Panc1 (cell line): Measurements from ENCODE around the gene ADAM21. TPM values are rescaled to one million over a fixed set of nuclear protein-coding genes. Genes with fewer than 3 reads are reported as not detected.
"Not testable (repeated sequence)": the region's sequence is repeated elsewhere in the genome, so short reads cannot be mapped to it uniquely, and the experiment has no call there.

ENCODE experiments used
- ATAC-seq: fragments of 200-7000 bp; cut with Tn5 transposase; 2 replicates; pipeline ENCODE4 v1.9.1; 2020; ENCODE audit warnings: mild to moderate bottlenecking, moderate library complexity
- BruUV-seq: library from RNA; stranded (reverse); fragments of 400-500 nt; replicated peaks from 2 replicates; lab custom pipeline; 2021; lab: Mats Ljungman, UMichigan
- CTCF ChIA-PET: fragments of 300-600 bp; sonication (Branson Sonifier 250); formaldehyde crosslinking; loops from one replicate; lab custom pipeline; 2022; ENCODE audit warnings: antibody characterized with exemption; lab: Charles Lee
- POLR2A ChIA-PET: fragments of 300-600 bp; sonication (Branson Sonifier 250); formaldehyde crosslinking; loops from one replicate; lab custom pipeline; 2022; ENCODE audit warnings: antibody characterized with exemption; lab: Charles Lee
- DNase-seq: peaks from one replicate; pipeline ENCODE4 v3.0.0-alpha.2; 2010; ENCODE audit warnings: low read depth, low spot score
- H3K27ac ChIP-seq: 2 replicates; pipeline ENCODE4 v1.5.1; 2011; ENCODE audit warnings: mild to moderate bottlenecking, low read length, inconsistent platforms
- H3K27me3 ChIP-seq: fragments of 200-500 bp; sonication (Bioruptor generic); 2 replicates; pipeline ENCODE4 v1.6.0; 2014; ENCODE audit warnings: low read length, inconsistent platforms; ENCODE audit not compliant: control insufficient read depth, insufficient read depth
- H3K36me3 ChIP-seq: fragments of 200-500 bp; sonication (Bioruptor generic); 2 replicates; pipeline ENCODE4 v1.5.1; 2014; ENCODE audit warnings: inconsistent platforms, mild to moderate bottlenecking, low read length, moderate library complexity; ENCODE audit not compliant: control insufficient read depth, insufficient read depth
- H3K4me1 ChIP-seq: 2 replicates; pipeline ENCODE4 v1.5.1; 2011; ENCODE audit warnings: inconsistent platforms, mild to moderate bottlenecking, low read length, moderate library complexity; ENCODE audit not compliant: control insufficient read depth, insufficient read depth
- H3K4me3 ChIP-seq, 2 experiments: 2 replicates each; pipeline ENCODE4 v1.5.1; 2011 to 2012; ENCODE audit warnings: low read depth in 2 of 2, low read length in 2 of 2, mild to moderate bottlenecking in 2 of 2, inconsistent platforms in 1 of 2, moderate library complexity in 1 of 2
- H3K9me3 ChIP-seq: fragments of 200-500 bp; sonication (Bioruptor generic); 2 replicates; pipeline ENCODE4 v1.5.1; 2014; ENCODE audit warnings: low read depth, mild to moderate bottlenecking, inconsistent platforms, low read length, moderate library complexity; ENCODE audit not compliant: control insufficient read depth, insufficient read depth
- CTCF ChIP-seq: fragments of 450-650 bp; IDR thresholded peaks from 2 replicates; pipeline ENCODE4 v1.5.1; 2017; ENCODE audit warnings: mild to moderate bottlenecking
- POLR2AphosphoS5 ChIP-seq: IDR thresholded peaks from 2 replicates; pipeline ENCODE4 v1.6.1; 2012; ENCODE audit warnings: mild to moderate bottlenecking, low read depth, low read length, moderate library complexity
- REST ChIP-seq, 2 experiments: IDR thresholded peaks; 2 replicates each; pipeline ENCODE4 v1.6.1; 2011 to 2012; ENCODE audit warnings: low read depth in 2 of 2, control low read depth in 1 of 2, low read length in 1 of 2, mild to moderate bottlenecking in 1 of 2, moderate library complexity in 1 of 2; ENCODE audit not compliant: insufficient read depth in 1 of 2
- SIN3A ChIP-seq: IDR thresholded peaks from 2 replicates; pipeline ENCODE4 v1.6.1; 2012; ENCODE audit warnings: low read depth, mild to moderate bottlenecking, low read length, moderate library complexity, borderline replicate concordance; ENCODE audit not compliant: insufficient read depth
- TCF7L2 ChIP-seq: IDR thresholded peaks from 2 replicates; pipeline ENCODE4 v1.6.1; 2011; ENCODE audit warnings: mild to moderate bottlenecking, low read depth, low read length, inconsistent platforms
- in situ Hi-C: cut with HindIII; loops from 2 replicates; pipeline ENCODE4 v1.10.0; 2016; ENCODE audit warnings: low sequenced_read_pairs, low pct_unique_long_range_greater_than_20kb
- intact Hi-C: fragments of 100-400 bp; cut with micrococcal nuclease; formaldehyde crosslinking; loops from one replicate; pipeline ENCODE4 v1.10.0; 2022; ENCODE audit not compliant: unreplicated experiment
- total RNA-seq: library from RNA; stranded (reverse); gene quantifications from one replicate; pipeline ENCODE4 v1.2.1, GENCODE V29; 2021; ENCODE audit not compliant: unreplicated experiment

Gene ADAM21
- total RNA-seq, 1 experiment from 2014 or later, result 0.08 TPM

GRCh38 chr14:70454731-70455130, 2.8 kb downstream of the ADAM21 start:
- no peaks in the 10 kb centered on the region for H3K9me3 ChIP-seq
- intact Hi-C loops (no loop called here), in situ Hi-C loops (no loop called here)
- no peak overlapping the region for H3K27ac ChIP-seq
- ATAC-seq (no peak), DNase-seq (no peak)
- no peaks in the 10 kb centered on the region for H3K36me3 ChIP-seq
- no peaks in the 10 kb centered on the region for H3K27me3 ChIP-seq
- POLR2A ChIA-PET, result no interaction called here
- no peak for TF ChIP-seq SIN3A
- TF ChIP-seq POLR2AphosphoS5, result no peak
- TF ChIP-seq REST (IDR thresholded peaks at IDR 0.05; ENCODE audit: insufficient read depth in 1 of 2, low read depth in 2 of 2, low read length in 1 of 2), result no peak
- TF ChIP-seq TCF7L2, result no peak
- TF ChIP-seq CTCF, result no peak
- CTCF ChIA-PET, result no interaction called here
- BruUV-seq, result no TSS peak
- no peak overlapping the region for H3K4me3 ChIP-seq
- no peaks in the 10 kb centered on the region for H3K4me1 ChIP-seq

- ChIA-PET CTCF (no interaction called here), POLR2A (no interaction called here)
- TF ChIP-seq CTCF, result no peak
- TF ChIP-seq TCF7L2, result no peak
- TF ChIP-seq SIN3A, result no peak
- no peak for TF ChIP-seq REST (IDR thresholded peaks at IDR 0.05; ENCODE audit: insufficient read depth in 1 of 2, low read depth in 2 of 2, low read length in 1 of 2)
- TF ChIP-seq POLR2AphosphoS5, result no peak
- intact Hi-C loops, result no loop called here
- Histone ChIP-seq H3K27ac (no peak overlapping the region), H3K27me3 (no peaks in the 10 kb centered on the region), H3K36me3 (no peaks in the 10 kb centered on the region), H3K4me1 (no peaks in the 10 kb centered on the region), H3K4me3 (no peak overlapping the region), H3K9me3 (no peaks in the 10 kb centered on the region)
- BruUV-seq, result no TSS peak
- no peak for ATAC-seq
- in situ Hi-C loops, result no loop called here
- no peak for DNase-seq
Observed at GRCh38 chr14:70468731-70469130, 16.8 kb downstream of the ADAM21 start.

- not testable (repeated sequence) for H3K27me3 ChIP-seq
Observed at GRCh38 chr14:70470863-70471563, 19.0 kb downstream of the ADAM21 start.

More at GRCh38 chr14:70470863-70471563, 19.0 kb downstream of the ADAM21 start:
- BruUV-seq, H3K36me3 ChIP-seq, in situ Hi-C loops, H3K4me1 ChIP-seq, H3K9me3 ChIP-seq, ATAC-seq, intact Hi-C loops, CTCF ChIA-PET, H3K4me3 ChIP-seq, DNase-seq, H3K27ac ChIP-seq, POLR2A ChIA-PET: not testable (repeated sequence)
